NCI-H2107 treated with DMSO at 0.1 percent for 48 hours (cell line): ENCODE data around the gene FNDC3A.
A peak's percentile ranks its signal among the peaks of the same experiment; 100 is the strongest.

Experiments
- DNase-seq: peaks from one replicate; lab custom pipeline; 2025; ENCODE audit not compliant: unreplicated experiment; lab: John Stamatoyannopoulos, UW

The FNDC3A gene, protein sequence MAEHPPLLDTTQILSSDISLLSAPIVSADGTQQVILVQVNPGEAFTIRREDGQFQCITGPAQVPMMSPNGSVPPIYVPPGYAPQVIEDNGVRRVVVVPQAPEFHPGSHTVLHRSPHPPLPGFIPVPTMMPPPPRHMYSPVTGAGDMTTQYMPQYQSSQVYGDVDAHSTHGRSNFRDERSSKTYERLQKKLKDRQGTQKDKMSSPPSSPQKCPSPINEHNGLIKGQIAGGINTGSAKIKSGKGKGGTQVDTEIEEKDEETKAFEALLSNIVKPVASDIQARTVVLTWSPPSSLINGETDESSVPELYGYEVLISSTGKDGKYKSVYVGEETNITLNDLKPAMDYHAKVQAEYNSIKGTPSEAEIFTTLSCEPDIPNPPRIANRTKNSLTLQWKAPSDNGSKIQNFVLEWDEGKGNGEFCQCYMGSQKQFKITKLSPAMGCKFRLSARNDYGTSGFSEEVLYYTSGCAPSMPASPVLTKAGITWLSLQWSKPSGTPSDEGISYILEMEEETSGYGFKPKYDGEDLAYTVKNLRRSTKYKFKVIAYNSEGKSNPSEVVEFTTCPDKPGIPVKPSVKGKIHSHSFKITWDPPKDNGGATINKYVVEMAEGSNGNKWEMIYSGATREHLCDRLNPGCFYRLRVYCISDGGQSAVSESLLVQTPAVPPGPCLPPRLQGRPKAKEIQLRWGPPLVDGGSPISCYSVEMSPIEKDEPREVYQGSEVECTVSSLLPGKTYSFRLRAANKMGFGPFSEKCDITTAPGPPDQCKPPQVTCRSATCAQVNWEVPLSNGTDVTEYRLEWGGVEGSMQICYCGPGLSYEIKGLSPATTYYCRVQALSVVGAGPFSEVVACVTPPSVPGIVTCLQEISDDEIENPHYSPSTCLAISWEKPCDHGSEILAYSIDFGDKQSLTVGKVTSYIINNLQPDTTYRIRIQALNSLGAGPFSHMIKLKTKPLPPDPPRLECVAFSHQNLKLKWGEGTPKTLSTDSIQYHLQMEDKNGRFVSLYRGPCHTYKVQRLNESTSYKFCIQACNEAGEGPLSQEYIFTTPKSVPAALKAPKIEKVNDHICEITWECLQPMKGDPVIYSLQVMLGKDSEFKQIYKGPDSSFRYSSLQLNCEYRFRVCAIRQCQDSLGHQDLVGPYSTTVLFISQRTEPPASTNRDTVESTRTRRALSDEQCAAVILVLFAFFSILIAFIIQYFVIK

GRCh38 chr13:48975856-48976575, at the start of gene FNDC3A:
FNDC3A (plus strand) TSS chr13:48975912; CDS start chr13:49006191, 30,279 bp downstream.
- DNase-seq: peak; percentile 24

GRCh38 chr13:48928757-48929430, 46.8 kb upstream of the FNDC3A start:
- DNase-seq: no peak

DNA sequence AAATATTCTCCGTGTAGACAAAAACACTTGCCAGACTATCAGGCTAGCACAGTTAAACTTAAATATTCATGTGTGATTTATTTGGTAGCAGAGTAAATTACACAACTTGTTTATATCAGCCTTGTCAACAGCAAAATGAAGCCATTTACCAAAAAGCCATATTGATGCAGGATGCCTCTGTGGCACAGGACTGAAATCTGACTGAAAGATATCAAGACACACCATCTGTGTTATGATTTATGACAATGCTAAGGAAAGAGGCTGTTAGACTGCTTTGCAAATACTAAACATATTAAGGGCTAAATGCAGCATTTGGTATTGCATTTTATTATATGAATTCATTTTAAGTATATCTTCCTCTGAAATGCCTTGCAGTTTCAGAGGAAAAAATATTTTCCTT, 44.8 kb upstream of the FNDC3A start:
- no peak for DNase-seq

DNA sequence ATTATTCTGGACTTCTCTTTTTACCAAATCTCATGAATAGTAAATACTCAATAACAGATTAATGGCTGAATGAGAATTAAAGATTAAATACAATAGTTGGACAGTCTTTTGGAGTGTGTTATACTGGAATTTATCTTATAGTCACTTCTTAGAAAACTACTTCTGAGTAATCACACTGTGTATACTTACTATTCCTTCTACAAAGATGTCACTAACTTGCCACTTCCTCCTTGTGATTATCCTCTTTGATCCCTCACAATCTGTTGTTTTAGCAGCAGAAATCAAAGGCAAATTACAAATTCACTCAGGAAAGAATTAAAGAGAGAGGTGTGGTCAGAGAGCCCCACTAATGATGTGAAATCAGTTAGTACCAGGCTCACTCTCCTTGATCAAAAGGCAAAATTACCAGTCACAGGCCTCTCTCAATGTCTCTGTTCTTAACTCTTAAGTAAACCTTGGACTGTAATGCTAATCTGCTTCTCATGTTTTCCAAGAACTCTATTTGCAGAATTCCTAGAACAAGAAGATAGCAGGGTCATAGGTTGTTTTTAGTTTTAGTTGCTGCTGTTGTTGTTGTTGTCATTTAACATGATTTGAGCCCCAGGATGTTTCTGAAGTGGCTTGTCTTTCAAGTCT, 37.3 kb upstream of the FNDC3A start:
- DNase-seq: no peak

- no peak for DNase-seq
These were observed 36.0 kb upstream of the FNDC3A start for GRCh38 chr13:48939728-48940127.

DNA sequence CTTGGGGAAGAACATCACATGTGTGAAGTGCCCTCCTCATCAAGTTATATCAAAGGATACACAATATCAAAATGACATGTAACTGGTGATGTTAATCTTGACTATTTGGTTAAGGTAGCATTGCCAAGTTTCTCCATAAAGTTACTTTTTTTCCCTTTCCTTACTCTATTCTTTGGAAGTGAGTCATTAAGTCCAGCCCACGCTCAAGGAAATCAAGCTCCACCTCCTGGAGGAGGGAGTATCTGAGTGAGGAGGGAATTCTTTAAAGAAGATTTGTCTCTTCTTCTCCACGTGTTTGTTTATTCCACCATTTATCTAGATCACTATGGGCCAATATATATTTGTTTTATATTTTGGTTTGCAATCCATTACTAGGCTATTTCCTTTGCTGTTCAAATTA, 33.6 kb upstream of the FNDC3A start:
- no peak for DNase-seq

DNA sequence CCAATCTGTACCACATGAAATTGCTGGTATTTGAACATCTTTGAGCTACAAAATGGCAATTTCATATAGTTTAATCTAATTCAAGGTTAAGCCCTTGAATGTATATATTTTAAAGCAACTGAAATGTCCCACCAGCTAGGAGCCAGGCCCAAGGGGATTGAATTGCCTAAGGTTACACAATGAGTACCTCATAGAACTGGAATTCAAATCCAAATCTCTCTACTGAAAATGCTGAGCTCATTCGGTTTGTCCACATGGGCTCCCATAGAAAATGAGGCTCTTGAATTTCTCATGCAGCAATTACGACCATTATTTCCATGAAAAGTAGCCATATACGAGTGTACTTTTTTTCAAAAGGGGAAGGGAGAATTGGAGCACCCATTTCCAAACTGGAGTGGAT, 31.5 kb upstream of the FNDC3A start:
- DNase-seq: no peak

DNA sequence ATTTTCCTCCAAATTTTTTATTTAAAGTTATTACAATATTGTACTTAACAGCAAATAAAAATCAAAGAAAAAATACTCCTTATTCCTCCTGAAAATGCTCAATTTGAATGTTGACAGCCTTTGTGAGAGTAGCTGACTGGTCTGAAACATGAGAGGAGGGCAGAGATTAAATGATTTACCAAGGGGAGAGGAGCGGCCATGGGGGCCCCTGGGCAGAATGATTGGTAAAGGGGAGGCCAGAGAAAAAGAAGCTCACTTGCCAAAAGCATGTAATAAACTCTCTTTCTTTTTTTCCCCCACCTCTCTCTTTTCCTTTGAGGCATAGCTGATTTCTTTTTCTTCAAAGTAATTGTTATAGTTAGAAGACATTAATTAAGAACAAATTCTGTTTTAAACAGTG, 30.1 kb upstream of the FNDC3A start:
- DNase-seq: no peak

DNA sequence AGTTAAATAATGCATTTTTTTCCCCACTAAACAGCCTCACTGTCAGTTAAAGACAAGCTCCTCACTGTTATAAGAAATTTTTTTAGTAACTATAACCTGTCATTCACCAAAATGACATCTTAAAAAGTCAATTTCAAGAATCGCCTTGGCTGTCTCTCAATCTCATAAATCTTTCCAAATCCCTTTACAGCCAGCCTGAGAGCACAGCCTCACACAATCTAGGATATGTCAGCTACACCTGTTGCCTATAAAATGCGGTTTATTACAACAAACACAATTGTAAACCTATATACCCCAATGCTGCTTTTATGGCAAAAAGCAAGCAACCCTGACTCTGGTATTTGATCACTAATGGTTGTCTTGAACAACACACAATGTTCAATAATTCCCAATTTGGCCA, 29.5 kb upstream of the FNDC3A start:
- DNase-seq: no peak

GRCh38 chr13:48949566-48950500, 25.9 kb upstream of the FNDC3A start:
- no peak for DNase-seq

DNA sequence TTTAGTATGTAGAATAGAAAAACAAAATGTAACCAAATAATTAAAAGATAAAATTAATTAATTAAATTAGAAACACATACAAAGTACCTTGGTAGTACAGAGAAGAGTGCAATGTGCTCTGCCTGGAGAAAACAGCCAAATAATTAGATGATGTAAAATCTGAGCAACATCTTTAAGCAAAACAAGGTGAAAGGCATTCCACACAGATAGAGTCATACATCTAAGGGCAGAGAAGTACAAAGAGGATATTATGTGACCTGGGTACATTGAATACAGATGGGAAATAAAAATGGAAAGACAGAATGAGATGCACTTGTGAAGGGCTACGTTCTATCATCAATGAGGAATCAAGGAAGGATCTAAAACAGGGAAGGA, 25.2 kb upstream of the FNDC3A start:
- no peak for DNase-seq

- peak; percentile 52 for DNase-seq
These were observed 21.6 kb upstream of the FNDC3A start for GRCh38 chr13:48954081-48954480.

GRCh38 chr13:48955536-48955935, 20.2 kb upstream of the FNDC3A start:
- no peak for DNase-seq

DNA sequence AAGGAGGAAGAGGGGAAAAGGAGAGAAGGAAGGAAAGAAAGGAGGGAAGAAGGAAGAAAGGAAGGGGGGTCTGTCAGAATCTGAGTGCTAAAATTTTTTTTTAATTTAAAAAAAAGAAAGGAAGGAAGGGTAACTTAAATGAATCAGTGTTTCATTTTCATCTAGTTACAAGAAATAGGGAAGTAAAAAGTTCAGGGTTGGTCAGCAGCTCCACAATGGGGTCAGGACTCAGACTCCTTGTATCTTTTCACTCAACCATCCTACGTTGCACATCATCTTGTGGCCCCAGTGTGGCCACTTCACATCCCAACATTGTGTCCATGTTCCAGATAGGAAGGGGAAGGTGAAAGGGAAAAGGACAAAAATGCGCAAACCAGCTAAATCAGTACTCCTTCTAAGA, 14.3 kb upstream of the FNDC3A start:
- DNase-seq: no peak

DNA sequence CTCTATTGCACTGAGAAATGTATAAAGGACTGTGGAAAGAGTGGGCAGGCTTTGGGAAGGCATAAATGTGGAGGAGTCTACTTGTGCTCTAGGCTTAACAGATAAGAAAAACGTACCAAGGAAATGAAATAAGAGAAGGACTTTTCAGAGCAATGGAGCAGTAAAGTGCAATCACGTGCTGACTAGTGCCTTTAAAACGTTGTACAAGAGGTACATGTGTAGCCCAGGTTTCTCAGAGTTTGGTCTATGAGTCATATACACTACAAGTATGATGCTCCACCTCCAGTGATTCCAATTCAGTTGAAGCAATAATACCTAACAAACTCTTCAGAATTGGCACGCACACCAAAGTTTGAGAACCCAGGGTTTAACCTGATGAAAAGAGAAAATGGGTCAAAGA, 13.4 kb upstream of the FNDC3A start:
- no peak for DNase-seq

- DNase-seq: no peak
These were observed 10.0 kb upstream of the FNDC3A start for GRCh38 chr13:48965736-48966135.

DNA sequence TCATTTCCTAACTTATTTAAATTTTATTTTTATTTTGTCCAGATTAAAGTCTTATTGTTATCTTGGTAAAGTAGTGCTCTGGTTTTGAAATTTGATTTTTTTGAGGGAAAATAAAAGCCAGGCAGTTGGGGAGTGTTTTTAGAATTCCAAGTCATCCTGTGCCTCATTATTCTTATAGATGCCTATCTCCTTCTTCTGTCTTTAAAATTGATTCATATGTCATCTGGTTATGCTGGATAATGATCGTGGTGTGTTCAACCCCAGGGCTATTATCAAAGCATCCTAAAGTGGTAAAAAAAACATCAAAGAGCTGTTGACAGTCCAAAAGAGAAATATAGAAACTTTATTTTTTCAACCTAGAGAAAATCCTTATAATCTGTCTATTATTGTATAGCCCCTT, 6.0 kb upstream of the FNDC3A start:
- no peak for DNase-seq

GRCh38 chr13:48973845-48974431, 1.8 kb upstream of the FNDC3A start:
- DNase-seq: no peak
